ENCODE measurements around the gene ARHGAP32.

- TF ChIP-seq, protein P1, sequence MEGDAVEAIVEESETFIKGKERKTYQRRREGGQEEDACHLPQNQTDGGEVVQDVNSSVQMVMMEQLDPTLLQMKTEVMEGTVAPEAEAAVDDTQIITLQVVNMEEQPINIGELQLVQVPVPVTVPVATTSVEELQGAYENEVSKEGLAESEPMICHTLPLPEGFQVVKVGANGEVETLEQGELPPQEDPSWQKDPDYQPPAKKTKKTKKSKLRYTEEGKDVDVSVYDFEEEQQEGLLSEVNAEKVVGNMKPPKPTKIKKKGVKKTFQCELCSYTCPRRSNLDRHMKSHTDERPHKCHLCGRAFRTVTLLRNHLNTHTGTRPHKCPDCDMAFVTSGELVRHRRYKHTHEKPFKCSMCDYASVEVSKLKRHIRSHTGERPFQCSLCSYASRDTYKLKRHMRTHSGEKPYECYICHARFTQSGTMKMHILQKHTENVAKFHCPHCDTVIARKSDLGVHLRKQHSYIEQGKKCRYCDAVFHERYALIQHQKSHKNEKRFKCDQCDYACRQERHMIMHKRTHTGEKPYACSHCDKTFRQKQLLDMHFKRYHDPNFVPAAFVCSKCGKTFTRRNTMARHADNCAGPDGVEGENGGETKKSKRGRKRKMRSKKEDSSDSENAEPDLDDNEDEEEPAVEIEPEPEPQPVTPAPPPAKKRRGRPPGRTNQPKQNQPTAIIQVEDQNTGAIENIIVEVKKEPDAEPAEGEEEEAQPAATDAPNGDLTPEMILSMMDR (IDR thresholded peaks at IDR 0.05), result no peak
- no peak for TF ChIP-seq POLR2A (IDR thresholded peaks at IDR 0.05)
These were observed 179.2 kb downstream of the ARHGAP32 start for GRCh38 chr11:129012880-129013279.

All from heart left ventricle (tissue), 13 donors.